ENCODE results near the gene KANSL1L. TPM values are rescaled to one million over a fixed set of nuclear protein-coding genes. Genes with fewer than 3 reads are reported as not detected.

The KANSL1L gene
- total and polyA plus RNA-seq, 2 experiments from 2014 or later = 4.2 to 38.6 TPM

- no peak overlapping the region for H3K4me3 ChIP-seq
- H3K9me3 ChIP-seq (ENCODE audit: low read depth) = no peaks in the 10 kb centered on the region
- TF ChIP-seq EZH2phosphoT487 (IDR thresholded peaks at IDR 0.05; ENCODE audit: low read depth, severe bottlenecking, unreplicated experiment) = no peak
- TF ChIP-seq CTCF (IDR thresholded peaks at IDR 0.05; ENCODE audit: poor library complexity) = no peak
- TF ChIP-seq EZH2 (IDR thresholded peaks at IDR 0.05; ENCODE audit: borderline replicate concordance) = no peak
- H3K79me2 ChIP-seq = no peaks in the 10 kb centered on the region
- no peak for DNase-seq (ENCODE audit: low spot score)
- no peaks in the 10 kb centered on the region for H3K9me2 ChIP-seq (replicated peaks; ENCODE audit: insufficient read depth)
- 60% methylated on average over 2 of the region's 2 CpGs for WGBS (ENCODE audit: low lambda C conversion rate, missing lambda C conversion rate)
- H4K20me1 ChIP-seq (ENCODE audit: insufficient read depth, poor library complexity, severe bottlenecking) = no peaks in the 10 kb centered on the region
- no peak overlapping the region for H2AFZ ChIP-seq
- no peaks in the 10 kb centered on the region for H3K4me1 ChIP-seq (ENCODE audit: insufficient read depth)
- H3K27me3 ChIP-seq = peaks cover 18% of the 10 kb centered on the region
- H3K36me3 ChIP-seq (replicated peaks; ENCODE audit: insufficient read depth, low read depth) = no peaks in the 10 kb centered on the region
- H3K4me2 ChIP-seq = no peak overlapping the region
- H3K27ac ChIP-seq = no peak overlapping the region
Observed at GRCh38 chr2:209986415-209986814, 184.8 kb downstream of the KANSL1L start.

- Histone ChIP-seq H3K4me1 (ENCODE audit: insufficient read depth) (no peaks in the 10 kb centered on the region), H3K27ac (no peak overlapping the region), H3K36me3 (replicated peaks; ENCODE audit: insufficient read depth, low read depth) (no peaks in the 10 kb centered on the region), H2AFZ (no peak overlapping the region), H3K9me3 (ENCODE audit: low read depth) (no peaks in the 10 kb centered on the region), H4K20me1 (ENCODE audit: insufficient read depth, poor library complexity, severe bottlenecking) (no peaks in the 10 kb centered on the region), H3K27me3 (peaks cover 18% of the 10 kb centered on the region), H3K9me2 (replicated peaks; ENCODE audit: insufficient read depth) (no peaks in the 10 kb centered on the region), H3K79me2 (no peaks in the 10 kb centered on the region), H3K4me2 (no peak overlapping the region), H3K4me3 (no peak overlapping the region)
- no peak for DNase-seq (ENCODE audit: low spot score)
- TF ChIP-seq EZH2 (IDR thresholded peaks at IDR 0.05; ENCODE audit: borderline replicate concordance) (no peak), EZH2phosphoT487 (IDR thresholded peaks at IDR 0.05; ENCODE audit: low read depth, severe bottlenecking, unreplicated experiment) (no peak), CTCF (IDR thresholded peaks at IDR 0.05; ENCODE audit: poor library complexity) (no peak)
- 60% methylated on average over 3 of the region's 3 CpGs for WGBS (ENCODE audit: low lambda C conversion rate, missing lambda C conversion rate)
Observed at GRCh38 chr2:209985874-209986273, 185.3 kb downstream of the KANSL1L start.

GRCh38 chr2:209984291-209984690, 186.9 kb downstream of the KANSL1L start:
- no peak overlapping the region for H3K4me2 ChIP-seq
- no peak overlapping the region for H3K4me3 ChIP-seq
- no peak for DNase-seq (ENCODE audit: low spot score)
- H3K9me3 ChIP-seq (ENCODE audit: low read depth) = no peaks in the 10 kb centered on the region
- no peaks in the 10 kb centered on the region for H4K20me1 ChIP-seq (ENCODE audit: insufficient read depth, poor library complexity, severe bottlenecking)
- H3K27me3 ChIP-seq = peaks cover 12% of the 10 kb centered on the region
- H2AFZ ChIP-seq = no peak overlapping the region
- H3K9me2 ChIP-seq (replicated peaks; ENCODE audit: insufficient read depth) = no peaks in the 10 kb centered on the region
- no peak for TF ChIP-seq EZH2phosphoT487 (IDR thresholded peaks at IDR 0.05; ENCODE audit: low read depth, severe bottlenecking, unreplicated experiment)
- no peak for TF ChIP-seq CTCF (IDR thresholded peaks at IDR 0.05; ENCODE audit: poor library complexity)
- TF ChIP-seq EZH2 (IDR thresholded peaks at IDR 0.05; ENCODE audit: borderline replicate concordance) = no peak
- no peak overlapping the region for H3K27ac ChIP-seq
- H3K4me1 ChIP-seq (ENCODE audit: insufficient read depth) = no peaks in the 10 kb centered on the region
- no peaks in the 10 kb centered on the region for H3K79me2 ChIP-seq
- no peaks in the 10 kb centered on the region for H3K36me3 ChIP-seq (replicated peaks; ENCODE audit: insufficient read depth, low read depth)
- WGBS (ENCODE audit: low lambda C conversion rate, missing lambda C conversion rate) = 94% methylated on average over 2 of the region's 2 CpGs
